GM19351 (cell line): ENCODE results near the gene EXPH5.

ENCODE experiments used
- ATAC-seq: cut with Tn5 transposase; IDR thresholded peaks from one replicate; pipeline ENCODE4 v1.9.1; 2021; ENCODE audit warnings: mild to moderate bottlenecking, moderate library complexity; ENCODE audit not compliant: unreplicated experiment

The EXPH5 gene

GRCh38 chr11:108562746-108563581 lies 30.6 kb downstream of the EXPH5 start:
- ATAC-seq: no peak

DNA sequence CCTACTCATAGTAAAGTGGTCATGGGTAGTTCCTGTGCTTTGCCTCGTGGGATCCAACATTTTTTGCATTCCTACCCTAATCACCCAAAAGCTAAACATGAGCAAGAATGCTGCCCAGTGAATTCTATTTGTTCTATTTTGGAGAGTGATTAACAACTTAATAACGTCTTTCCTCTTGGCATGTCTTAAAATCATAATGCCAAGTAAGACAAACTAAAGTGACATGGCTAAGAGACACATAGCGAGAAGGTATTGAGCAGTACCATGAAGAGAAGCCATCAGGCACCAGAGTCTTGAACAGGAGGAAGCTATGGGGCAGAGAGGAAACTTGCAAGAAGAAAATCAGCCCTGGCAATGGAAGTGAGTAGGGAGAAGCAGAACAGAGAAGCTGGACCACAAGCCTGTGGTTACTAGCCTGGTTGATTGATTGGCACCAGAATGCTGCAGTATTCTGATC lies 32.0 kb downstream of the EXPH5 start:
- no peak for ATAC-seq

DNA sequence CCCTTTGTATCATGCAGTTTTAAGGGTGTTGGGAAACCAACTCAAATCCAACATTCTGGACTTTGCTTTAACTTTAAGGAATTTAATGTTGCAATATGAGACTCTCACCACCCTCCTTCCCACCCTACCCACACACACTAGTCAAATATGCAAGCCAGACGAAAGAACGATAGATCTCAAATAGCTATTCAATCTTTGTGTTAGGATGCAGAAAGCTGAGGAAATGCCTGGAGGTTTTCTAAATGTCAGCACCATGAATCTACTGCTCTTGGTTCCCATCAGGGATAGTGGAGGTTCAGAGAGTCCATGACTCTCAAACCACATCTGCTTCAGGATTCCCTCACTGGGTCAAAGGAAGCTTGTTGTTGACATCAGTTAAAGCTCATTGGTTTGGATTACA lies 33.7 kb downstream of the EXPH5 start:
- no peak for ATAC-seq

DNA sequence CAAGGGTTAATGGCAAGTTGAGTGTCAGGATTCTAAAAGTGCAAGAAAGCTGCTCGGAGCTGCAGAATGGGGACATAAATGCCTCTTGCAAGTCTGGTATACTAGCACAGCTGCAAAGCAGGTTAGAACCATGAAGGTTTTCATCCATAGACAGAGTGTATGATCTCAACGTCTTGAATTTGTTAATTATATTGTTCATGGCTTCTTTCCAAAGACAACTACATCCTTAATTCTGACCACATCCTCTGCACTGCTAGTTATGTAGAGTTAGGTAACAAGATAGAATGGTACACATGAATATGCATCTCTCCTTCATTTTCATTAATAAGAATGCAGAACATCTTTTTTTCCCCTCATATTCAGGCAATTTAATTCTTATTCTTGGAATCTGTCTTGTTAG lies 34.2 kb downstream of the EXPH5 start:
- no peak for ATAC-seq

GRCh38 chr11:108558222-108558621 lies 35.3 kb downstream of the EXPH5 start:
- ATAC-seq: peak; percentile 79

DNA sequence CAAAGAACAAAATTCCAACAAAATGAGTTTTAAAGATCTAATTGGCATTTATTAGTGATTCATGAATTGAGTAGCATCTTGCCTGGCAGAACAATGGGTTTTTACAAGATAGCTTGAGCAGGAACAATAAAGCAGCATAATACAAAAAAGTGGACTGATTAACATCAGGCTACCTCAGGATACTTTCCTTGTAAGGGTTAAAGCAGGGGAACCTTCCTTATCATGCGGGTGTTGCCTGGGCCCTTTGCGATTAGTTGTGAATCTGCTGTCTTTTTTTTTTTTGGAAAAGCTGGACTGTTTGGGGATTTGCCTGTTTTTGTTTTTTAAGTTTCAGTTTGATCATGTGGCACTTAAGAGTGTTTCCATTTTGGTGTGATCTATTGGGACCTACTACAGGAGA lies 37.5 kb downstream of the EXPH5 start:
- no peak for ATAC-seq

- no peak for ATAC-seq
Measured at GRCh38 chr11:108551651-108552462, 41.7 kb downstream of the EXPH5 start.

GRCh38 chr11:108549319-108549885 lies 44.2 kb downstream of the EXPH5 start:
- ATAC-seq: no peak

DNA sequence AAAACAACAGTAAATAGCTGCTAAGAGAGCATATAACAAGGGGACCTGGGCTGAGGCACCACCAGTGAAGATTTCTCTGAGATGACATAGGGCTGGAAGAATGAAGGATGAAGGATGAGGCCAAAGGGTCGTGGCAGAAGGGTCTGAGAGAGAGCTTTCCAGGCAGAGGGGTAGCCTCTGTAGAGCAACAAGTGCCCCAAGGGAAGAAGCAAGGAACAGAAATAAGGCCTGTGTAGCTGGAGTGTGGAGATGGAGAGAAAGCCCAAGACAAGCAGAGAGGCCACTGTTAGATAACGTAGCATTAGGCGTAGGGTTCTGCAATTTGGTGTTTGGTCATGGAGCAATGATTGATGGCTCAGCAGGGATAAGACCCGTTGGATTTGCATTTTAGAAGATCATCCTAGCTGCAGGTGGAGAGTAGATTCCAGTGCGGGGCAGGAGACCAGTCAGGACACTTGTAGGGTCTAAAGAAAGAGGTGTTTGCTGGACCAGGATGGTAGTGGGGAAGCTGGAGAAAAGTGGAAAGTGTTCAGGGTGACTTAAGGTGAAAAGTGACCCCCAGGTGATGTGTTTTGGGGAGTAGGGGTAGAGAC lies 47.6 kb downstream of the EXPH5 start:
- no peak for ATAC-seq

DNA sequence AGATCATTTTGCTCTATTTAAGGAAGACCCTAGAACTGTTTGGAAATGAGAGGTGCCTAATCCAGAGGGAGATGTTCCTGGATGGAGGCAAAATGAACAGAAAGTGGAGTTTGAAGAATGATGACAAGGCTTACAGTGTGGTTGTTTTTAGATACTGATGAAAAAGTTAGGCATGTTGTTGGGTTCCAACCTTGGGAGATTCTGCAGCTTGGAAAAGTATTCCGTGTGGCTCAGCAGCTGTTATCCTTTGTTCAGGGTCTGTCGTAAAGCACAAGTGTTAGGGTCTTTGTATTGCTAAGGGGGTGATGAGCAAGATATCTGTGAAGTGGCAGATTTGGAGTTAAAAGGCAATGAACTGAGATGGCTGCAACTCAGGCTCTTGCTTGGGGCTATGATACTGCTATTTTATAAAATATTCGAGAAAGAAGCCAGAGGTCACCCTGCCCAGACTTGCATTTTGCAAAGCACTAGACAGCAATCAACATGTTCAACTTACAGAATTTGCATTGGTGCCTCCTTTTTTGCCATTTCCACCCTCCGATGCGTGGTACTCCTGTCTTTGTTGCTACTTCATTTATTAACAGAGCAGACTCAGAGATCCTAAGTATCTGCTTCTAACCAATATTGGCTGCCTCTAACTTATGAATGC lies 50.1 kb downstream of the EXPH5 start:
- no peak for ATAC-seq

DNA sequence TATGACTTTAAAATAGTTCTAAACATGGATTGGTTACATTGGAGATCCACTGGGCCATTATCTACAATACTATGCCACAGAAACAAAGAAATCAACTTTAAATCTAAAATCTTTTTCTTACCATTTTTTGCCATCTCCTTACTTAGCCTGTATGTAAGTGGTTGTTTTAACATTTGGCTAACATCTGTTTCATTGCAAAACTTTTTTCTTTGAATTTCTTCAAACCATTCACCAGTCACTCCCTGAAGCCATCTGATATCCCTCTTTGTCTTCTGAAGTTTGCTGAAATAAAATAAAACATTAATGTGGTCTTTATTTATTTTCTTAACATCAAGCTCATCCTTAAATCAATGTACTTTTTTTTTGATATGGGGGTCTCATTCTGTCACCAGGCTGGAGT lies 52.0 kb downstream of the EXPH5 start:
- no peak for ATAC-seq

- ATAC-seq: no peak
Measured at GRCh38 chr11:108538502-108538901, 55.1 kb downstream of the EXPH5 start.

DNA sequence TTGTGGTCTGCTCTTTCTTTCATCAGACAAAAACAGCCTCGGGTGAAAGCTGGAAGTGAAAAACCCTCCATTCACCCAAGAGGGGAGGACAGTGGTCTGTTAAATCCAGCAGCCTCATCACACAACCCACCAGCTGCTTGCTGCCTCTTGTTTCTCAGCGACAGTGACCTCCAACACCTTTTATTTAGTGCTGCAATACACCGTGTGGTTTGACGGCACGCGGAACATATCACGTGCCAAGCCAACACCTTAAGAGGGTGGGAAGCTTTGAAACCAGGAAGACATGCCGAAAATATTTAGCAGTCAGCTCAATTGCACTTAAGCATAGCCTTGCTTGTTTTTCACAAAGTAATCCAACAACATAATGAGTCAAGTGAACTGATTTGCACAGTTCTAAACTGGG lies 55.5 kb downstream of the EXPH5 start:
- ATAC-seq: no peak

DNA sequence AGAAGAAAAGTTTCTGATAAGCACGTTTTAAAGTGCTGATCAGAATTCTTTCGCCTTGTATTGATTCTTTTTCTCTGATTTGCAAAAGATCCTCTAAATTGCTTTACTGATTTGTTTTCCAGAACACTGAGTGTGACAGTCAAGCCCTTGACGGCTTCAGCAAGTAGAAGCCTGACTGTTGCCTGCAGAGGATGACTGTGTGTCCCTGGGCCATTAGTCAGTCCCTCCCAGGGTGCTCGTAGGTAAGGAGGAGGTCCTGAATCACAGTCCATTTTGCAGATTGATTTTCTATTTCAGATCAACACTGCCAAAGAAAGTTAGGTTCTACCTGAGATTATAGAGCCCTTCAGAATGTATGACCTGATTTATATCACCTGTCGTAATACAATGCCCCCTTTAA lies 56.8 kb downstream of the EXPH5 start:
- no peak for ATAC-seq

DNA sequence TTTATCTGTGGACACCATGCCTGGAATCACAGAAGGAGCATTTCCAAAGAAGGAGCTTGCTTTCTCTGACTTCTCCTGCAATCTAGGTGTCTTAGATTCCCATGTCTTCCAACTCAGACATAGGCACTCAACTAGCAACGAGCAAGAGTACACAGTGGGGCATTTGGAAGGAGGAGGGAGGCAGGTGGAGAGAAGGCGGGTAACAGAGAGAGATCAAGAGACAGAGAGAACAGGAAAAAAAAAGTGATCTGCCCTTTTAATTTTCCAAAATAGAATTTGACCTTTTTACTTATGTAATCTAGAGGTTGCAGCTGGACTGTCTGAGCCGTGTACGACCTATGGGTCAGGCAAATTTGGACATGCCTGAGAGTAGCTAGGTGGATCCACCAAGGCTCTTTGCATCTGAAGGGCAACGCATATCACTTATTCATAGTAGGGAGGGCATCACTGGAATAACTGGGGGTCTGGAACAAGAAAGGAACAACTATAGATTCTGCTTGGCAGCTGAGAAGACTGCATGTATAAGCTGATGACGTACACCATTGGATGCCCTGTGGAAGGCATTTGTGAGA lies 58.1 kb downstream of the EXPH5 start:
- ATAC-seq: no peak

DNA sequence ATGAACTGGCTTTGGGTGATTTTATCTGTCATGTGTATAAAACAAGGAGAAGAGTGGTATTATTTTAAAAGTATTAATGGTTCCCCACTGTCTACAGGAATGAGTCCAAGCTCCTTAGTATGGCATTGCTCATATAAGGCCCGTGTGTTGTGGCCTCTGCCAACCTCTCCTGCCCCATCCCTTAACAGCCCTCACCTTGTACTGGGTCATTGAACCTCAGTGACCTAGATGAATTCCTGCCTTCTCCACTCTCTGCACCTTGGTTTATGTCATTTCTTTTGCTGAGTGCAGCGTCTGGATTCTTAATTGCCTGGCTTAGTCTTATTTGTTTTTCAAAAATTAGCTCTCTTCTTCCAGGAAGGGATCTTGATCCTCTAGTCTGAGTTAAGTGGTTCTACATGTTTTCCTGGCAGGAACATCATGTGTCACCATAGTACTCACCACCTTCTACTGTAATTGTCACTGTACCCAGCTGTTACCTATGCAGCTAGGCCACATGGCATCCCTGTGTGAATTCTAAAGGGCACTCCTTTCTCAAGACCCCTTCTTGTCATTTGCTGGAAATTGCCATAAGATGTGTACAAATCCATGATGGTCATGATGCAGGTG lies 59.2 kb downstream of the EXPH5 start:
- no peak for ATAC-seq

- no peak for ATAC-seq
Measured at GRCh38 chr11:108530426-108530825, 63.1 kb downstream of the EXPH5 start.

- no peak for ATAC-seq
Measured at GRCh38 chr11:108527382-108527781, 66.2 kb downstream of the EXPH5 start.

GRCh38 chr11:108525161-108525560 lies 68.4 kb downstream of the EXPH5 start:
- ATAC-seq: no peak

DNA sequence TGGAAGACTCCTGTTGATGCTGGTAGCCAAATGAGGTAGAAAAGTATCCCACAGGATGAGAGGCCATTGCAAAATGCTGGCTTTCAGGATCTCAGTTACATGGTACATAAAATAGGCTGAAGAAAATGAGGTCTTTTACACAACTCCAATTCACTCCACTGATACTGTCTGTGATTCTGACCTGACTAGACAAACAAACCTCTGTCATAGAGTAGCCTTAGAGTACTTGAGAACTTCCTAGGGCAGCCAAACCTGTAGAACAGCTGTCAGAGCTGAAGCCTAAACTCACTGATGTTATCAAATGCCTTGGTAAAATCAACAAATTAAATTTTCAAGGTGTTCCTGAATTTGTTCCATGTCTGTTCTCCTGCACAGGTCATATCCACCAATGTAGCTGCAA lies 69.1 kb downstream of the EXPH5 start:
- no peak for ATAC-seq
